HEK293 (cell line): ENCODE data around the gene PHF14.

ENCODE experiments used
- CTCF ChIA-PET: fragments of 350-600 bp; formaldehyde crosslinking; extraction: SDS; loops from one replicate; lab custom pipeline; 2021; ENCODE audit warnings: antibody characterized with exemption; lab: Yijun Ruan, JAX
- POLR2A ChIA-PET: fragments of 300-600 bp; formaldehyde crosslinking; extraction: SDS; loops from one replicate; lab custom pipeline; 2020; ENCODE audit warnings: antibody characterized with exemption, inconsistent platforms; lab: Yijun Ruan, JAX
- H3K27ac ChIP-seq: fragments of 200-500 bp; sonication (Bioruptor generic); 2 replicates; pipeline ENCODE4 v1.5.1; 2014; ENCODE audit warnings: low read depth, low read length, control low read depth, inconsistent platforms; ENCODE audit errors: extremely low read depth
- H3K36me3 ChIP-seq, 2 experiments: fragments of 200-500 bp in 1 of 2; sonication (Bioruptor generic) in 1 of 2; 1 replicate in 1 of 2; 2 replicates in 1 of 2; pipeline ENCODE4 v1.5.1; 2014 to 2017; ENCODE audit warnings: inconsistent platforms in 2 of 2, low read length in 2 of 2; ENCODE audit not compliant: control insufficient read depth in 2 of 2, insufficient read depth in 1 of 2
- H3K4me1 ChIP-seq: fragments of 200-500 bp; sonication (Bioruptor generic); 2 replicates; pipeline ENCODE4 v1.5.1; 2014; ENCODE audit warnings: mild to moderate bottlenecking, low read length, inconsistent platforms; ENCODE audit not compliant: control insufficient read depth, insufficient read depth
- H3K4me3 ChIP-seq: 2 replicates; pipeline ENCODE4 v1.5.1; 2011; ENCODE audit warnings: low read depth, mild to moderate bottlenecking, control low read depth, low read length, moderate library complexity
- H3K9me3 ChIP-seq: fragments of 200-500 bp; sonication (Bioruptor generic); 2 replicates; pipeline ENCODE4 v1.5.1; 2014; ENCODE audit warnings: low read depth, low read length, inconsistent platforms; ENCODE audit not compliant: control insufficient read depth, insufficient read depth
- FEZF1 ChIP-seq: fragments of 450-650 bp; formaldehyde crosslinking; IDR thresholded peaks from 2 replicates; pipeline ENCODE4 v1.5.1; 2016; ENCODE audit warnings: missing biosample characterization, missing genetic modification characterization
- HOXC10 ChIP-seq: sonication (generic); formaldehyde crosslinking; IDR thresholded peaks from 2 replicates; pipeline ENCODE4 v1.8.1; 2023; ENCODE audit warnings: mild to moderate bottlenecking, missing genetic modification reagents
- TCF7L2 ChIP-seq: IDR thresholded peaks from 2 replicates; pipeline ENCODE4 v1.6.1; 2011; ENCODE audit warnings: low read depth, mild to moderate bottlenecking, inconsistent platforms, low read length, moderate library complexity, borderline replicate concordance
- ZBTB20 ChIP-seq: fragments of 450-650 bp; formaldehyde crosslinking; IDR thresholded peaks from 2 replicates; pipeline ENCODE4 v1.5.1; 2016; ENCODE audit warnings: missing biosample characterization, missing genetic modification characterization
- ZBTB8A ChIP-seq: fragments of 450-650 bp; formaldehyde crosslinking; IDR thresholded peaks from 2 replicates; pipeline ENCODE4 v1.5.1; 2016; ENCODE audit warnings: missing biosample characterization, missing genetic modification characterization
- ZNF112 ChIP-seq: fragments of 450-650 bp; formaldehyde crosslinking; IDR thresholded peaks from 2 replicates; pipeline ENCODE4 v1.5.0; 2017; ENCODE audit warnings: missing biosample characterization, missing genetic modification characterization
- ZNF223 ChIP-seq: fragments of 450-650 bp; formaldehyde crosslinking; IDR thresholded peaks from 2 replicates; pipeline ENCODE4 v1.5.1; 2016; ENCODE audit warnings: missing biosample characterization, missing genetic modification characterization
- ZNF341 ChIP-seq: fragments of 450-650 bp; formaldehyde crosslinking; IDR thresholded peaks from 2 replicates; pipeline ENCODE4; 2016; ENCODE audit warnings: low read depth, missing biosample characterization, missing genetic modification characterization
- ZNF350 ChIP-seq: fragments of 450-650 bp; formaldehyde crosslinking; IDR thresholded peaks from 2 replicates; pipeline ENCODE4 v1.5.0; 2017; ENCODE audit warnings: missing biosample characterization, mild to moderate bottlenecking, missing genetic modification characterization
- ZNF48 ChIP-seq: fragments of 450-650 bp; formaldehyde crosslinking; IDR thresholded peaks from 2 replicates; pipeline ENCODE4 v1.5.1; 2016; ENCODE audit warnings: missing biosample characterization, missing genetic modification characterization
- ZNF501 ChIP-seq: fragments of 450-650 bp; formaldehyde crosslinking; IDR thresholded peaks from 2 replicates; pipeline ENCODE4 v1.5.1; 2016; ENCODE audit warnings: missing biosample characterization, missing genetic modification characterization
- ZNF549 ChIP-seq: fragments of 450-650 bp; IDR thresholded peaks from 2 replicates; pipeline ENCODE4 v1.5.1; 2018; ENCODE audit warnings: missing biosample characterization, missing genetic modification characterization, mild to moderate bottlenecking, inconsistent platforms, moderate library complexity
- ZNF560 ChIP-seq: fragments of 450-650 bp; formaldehyde crosslinking; IDR thresholded peaks from 2 replicates; pipeline ENCODE4 v1.5.1; 2017; ENCODE audit warnings: missing biosample characterization, missing genetic modification characterization, borderline replicate concordance
- ZNF561 ChIP-seq: fragments of 450-650 bp; IDR thresholded peaks from 2 replicates; pipeline ENCODE4 v1.5.1; 2018; ENCODE audit warnings: missing biosample characterization, missing genetic modification characterization, borderline replicate concordance
- ZNF600 ChIP-seq: fragments of 450-650 bp; formaldehyde crosslinking; IDR thresholded peaks from 2 replicates; pipeline ENCODE4 v1.5.1; 2016; ENCODE audit warnings: missing biosample characterization, missing genetic modification characterization
- ZNF660 ChIP-seq: fragments of 450-650 bp; IDR thresholded peaks from 2 replicates; pipeline ENCODE4 v1.5.1; 2018; ENCODE audit warnings: missing biosample characterization, mild to moderate bottlenecking, missing genetic modification characterization
- ZNF707 ChIP-seq: fragments of 450-650 bp; formaldehyde crosslinking; IDR thresholded peaks from 2 replicates; pipeline ENCODE4 v1.5.1; 2016; ENCODE audit warnings: missing biosample characterization, missing genetic modification characterization
- ZNF837 ChIP-seq: fragments of 450-650 bp; formaldehyde crosslinking; IDR thresholded peaks from 2 replicates; pipeline ENCODE4 v1.5.1; 2016; ENCODE audit warnings: missing biosample characterization, missing genetic modification characterization
- ZSCAN23 ChIP-seq: fragments of 450-650 bp; formaldehyde crosslinking; IDR thresholded peaks from 2 replicates; pipeline ENCODE4 v1.5.1; 2016; ENCODE audit warnings: missing biosample characterization, missing genetic modification characterization
- ZSCAN30 ChIP-seq: fragments of 450-650 bp; IDR thresholded peaks from 2 replicates; pipeline ENCODE4 v1.5.1; 2018; ENCODE audit warnings: missing biosample characterization, mild to moderate bottlenecking, missing genetic modification characterization, moderate library complexity
- TF ChIP-seq, protein P1 (sequence below): fragments of 450-650 bp; formaldehyde crosslinking; IDR thresholded peaks from 2 replicates; pipeline ENCODE4 v1.5.1; 2016; ENCODE audit warnings: missing biosample characterization, missing genetic modification characterization
- TF ChIP-seq, protein P2 (sequence below): fragments of 450-650 bp; formaldehyde crosslinking; conservative IDR thresholded peaks from 2 replicates; pipeline ENCODE4 v1.5.1; 2016; ENCODE audit warnings: low read depth, missing biosample characterization, missing genetic modification characterization

PHF14 gene

GRCh38 chr7:11128498-11128897, 154.8 kb downstream of the PHF14 start (continued):
- TF ChIP-seq, protein P1, sequence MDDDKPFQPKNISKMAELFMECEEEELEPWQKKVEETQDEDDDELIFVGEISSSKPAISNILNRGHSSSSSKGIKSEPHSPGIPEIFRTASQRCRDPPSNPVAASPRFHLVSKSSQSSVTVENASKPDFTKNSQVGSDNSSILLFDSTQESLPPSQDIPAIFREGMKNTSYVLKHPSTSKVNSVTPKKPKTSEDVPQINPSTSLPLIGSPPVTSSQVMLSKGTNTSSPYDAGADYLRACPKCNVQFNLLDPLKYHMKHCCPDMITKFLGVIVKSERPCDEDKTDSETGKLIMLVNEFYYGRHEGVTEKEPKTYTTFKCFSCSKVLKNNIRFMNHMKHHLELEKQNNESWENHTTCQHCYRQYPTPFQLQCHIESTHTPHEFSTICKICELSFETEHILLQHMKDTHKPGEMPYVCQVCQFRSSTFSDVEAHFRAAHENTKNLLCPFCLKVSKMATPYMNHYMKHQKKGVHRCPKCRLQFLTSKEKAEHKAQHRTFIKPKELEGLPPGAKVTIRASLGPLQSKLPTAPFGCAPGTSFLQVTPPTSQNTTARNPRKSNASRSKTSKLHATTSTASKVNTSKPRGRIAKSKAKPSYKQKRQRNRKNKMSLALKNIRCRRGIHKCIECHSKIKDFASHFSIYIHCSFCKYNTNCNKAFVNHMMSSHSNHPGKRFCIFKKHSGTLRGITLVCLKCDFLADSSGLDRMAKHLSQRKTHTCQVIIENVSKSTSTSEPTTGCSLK (tag by site-specific recombination), result no peak

DNA sequence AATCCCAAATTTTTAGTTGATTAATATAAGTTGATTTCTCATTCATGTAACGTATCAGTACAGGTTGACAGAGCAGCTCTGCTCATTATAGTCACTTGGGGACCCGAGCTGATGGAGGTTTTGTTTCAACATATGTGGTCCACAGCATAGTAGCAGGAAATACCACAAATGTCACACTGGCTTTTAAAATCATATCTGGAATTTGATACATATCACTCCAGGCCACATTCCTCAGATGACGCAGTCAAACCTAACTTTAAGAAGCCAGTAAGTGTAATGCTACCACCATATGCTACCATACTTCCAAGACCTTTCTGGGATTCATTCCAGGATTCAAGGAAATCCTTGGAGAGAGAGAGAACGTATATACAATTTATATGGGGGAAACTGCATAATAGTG, 156.3 kb downstream of the PHF14 start:
- Histone ChIP-seq H3K27ac (no peak overlapping the region), H3K4me3 (no peak overlapping the region), H3K4me1 (no peaks in the 10 kb centered on the region), H3K9me3 (no peaks in the 10 kb centered on the region), H3K36me3 (no peaks in the 10 kb centered on the region)
- CTCF ChIA-PET, result no interaction called here
- POLR2A ChIA-PET, result no interaction called here
- TF ChIP-seq, protein P2, sequence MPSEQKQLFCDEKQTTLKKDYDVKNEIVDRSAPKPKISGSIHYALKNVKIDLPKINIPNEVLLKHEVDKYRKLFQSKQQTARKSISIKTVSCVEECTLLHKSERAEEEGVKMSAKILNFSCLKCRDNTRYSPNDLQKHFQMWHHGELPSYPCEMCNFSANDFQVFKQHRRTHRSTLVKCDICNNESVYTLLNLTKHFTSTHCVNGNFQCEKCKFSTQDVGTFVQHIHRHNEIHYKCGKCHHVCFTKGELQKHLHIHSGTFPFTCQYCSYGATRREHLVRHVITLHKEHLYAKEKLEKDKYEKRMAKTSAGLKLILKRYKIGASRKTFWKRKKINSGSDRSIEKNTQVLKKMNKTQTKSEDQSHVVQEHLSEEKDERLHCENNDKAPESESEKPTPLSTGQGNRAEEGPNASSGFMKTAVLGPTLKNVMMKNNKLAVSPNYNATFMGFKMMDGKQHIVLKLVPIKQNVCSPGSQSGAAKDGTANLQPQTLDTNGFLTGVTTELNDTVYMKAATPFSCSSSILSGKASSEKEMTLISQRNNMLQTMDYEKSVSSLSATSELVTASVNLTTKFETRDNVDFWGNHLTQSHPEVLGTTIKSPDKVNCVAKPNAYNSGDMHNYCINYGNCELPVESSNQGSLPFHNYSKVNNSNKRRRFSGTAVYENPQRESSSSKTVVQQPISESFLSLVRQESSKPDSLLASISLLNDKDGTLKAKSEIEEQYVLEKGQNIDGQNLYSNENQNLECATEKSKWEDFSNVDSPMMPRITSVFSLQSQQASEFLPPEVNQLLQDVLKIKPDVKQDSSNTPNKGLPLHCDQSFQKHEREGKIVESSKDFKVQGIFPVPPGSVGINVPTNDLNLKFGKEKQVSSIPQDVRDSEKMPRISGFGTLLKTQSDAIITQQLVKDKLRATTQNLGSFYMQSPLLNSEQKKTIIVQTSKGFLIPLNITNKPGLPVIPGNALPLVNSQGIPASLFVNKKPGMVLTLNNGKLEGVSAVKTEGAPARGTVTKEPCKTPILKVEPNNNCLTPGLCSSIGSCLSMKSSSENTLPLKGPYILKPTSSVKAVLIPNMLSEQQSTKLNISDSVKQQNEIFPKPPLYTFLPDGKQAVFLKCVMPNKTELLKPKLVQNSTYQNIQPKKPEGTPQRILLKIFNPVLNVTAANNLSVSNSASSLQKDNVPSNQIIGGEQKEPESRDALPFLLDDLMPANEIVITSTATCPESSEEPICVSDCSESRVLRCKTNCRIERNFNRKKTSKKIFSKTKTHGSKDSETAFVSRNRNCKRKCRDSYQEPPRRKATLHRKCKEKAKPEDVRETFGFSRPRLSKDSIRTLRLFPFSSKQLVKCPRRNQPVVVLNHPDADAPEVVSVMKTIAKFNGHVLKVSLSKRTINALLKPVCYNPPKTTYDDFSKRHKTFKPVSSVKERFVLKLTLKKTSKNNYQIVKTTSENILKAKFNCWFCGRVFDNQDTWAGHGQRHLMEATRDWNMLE (tag by site-specific recombination), result no peak
- TF ChIP-seq ZNF707 (tag by site-specific recombination) (no peak), ZNF48 (tag by site-specific recombination) (no peak), TCF7L2 (no peak), FEZF1 (tag by site-specific recombination) (no peak), ZBTB8A (tag by site-specific recombination) (no peak), ZSCAN30 (no peak), ZNF660 (tag by site-specific recombination) (no peak), ZNF600 (tag by site-specific recombination) (no peak), ZNF112 (tag by site-specific recombination) (no peak), ZBTB20 (tag by site-specific recombination) (no peak), ZNF549 (tag by site-specific recombination) (no peak)

DNA sequence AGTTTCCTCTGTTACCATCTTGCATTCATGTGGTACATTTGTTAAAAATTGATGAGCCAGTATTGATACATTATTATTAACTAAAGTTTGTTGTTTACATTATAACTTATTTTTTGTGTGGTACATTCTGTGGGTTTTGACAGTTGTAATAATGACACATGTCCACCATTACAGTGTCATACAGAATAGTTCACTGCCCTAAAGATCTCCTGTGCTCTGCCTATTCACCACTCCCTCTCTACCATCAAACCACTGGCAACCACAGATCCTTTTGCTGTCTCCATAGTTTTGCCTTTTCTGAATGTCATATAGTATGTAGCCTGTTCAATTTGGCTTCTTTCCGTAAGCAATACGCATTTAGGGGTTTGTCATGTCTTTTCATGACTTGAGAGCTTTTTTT, 156.9 kb downstream of the PHF14 start:
- no peaks in the 10 kb centered on the region for H3K4me1 ChIP-seq

More for the DNA sequence above, 156.9 kb downstream of the PHF14 start:
- Histone ChIP-seq H3K27ac (no peak overlapping the region), H3K9me3 (no peaks in the 10 kb centered on the region), H3K4me3 (no peak overlapping the region), H3K36me3 (no peaks in the 10 kb centered on the region)
- TF ChIP-seq ZNF501 (tag by site-specific recombination) (no peak), ZSCAN23 (no peak), ZNF341 (tag by site-specific recombination) (no peak), ZNF560 (tag by site-specific recombination) (no peak), ZNF350 (no peak), ZNF837 (tag by site-specific recombination) (no peak), ZNF223 (tag by site-specific recombination) (no peak), ZNF561 (tag by site-specific recombination) (no peak), ZNF48 (tag by site-specific recombination) (no peak), HOXC10 (no peak)
- TF ChIP-seq, protein P2 (tag by site-specific recombination), result no peak
- POLR2A ChIA-PET, result no interaction called here
- CTCF ChIA-PET, result no interaction called here
